ENCODE data around the gene CNTRL. TPM values are rescaled to one million over a fixed set of nuclear protein-coding genes. Genes with fewer than 3 reads are reported as not detected.

CNTRL gene
- total RNA-seq, 1 experiment from 2014 or later = 13.4 TPM

DNA sequence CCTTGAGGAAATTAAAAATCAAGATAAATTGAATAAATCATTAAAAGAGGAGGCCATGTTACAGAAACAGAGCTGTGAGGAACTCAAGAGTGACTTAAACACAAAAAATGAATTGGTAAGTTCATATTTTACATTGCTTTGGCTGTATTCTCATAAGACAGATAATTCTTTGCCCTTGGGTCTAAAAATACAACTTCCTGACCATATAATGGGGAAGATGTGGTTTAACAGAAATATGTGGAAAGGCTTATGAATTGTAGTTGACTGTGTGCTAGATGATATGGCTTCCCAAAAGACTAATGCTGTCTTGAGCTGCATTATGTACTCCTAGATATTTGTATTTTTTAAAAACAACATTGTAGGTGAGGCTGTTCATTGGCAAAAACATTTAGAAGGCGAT is 33.1 kb downstream of the CNTRL start (continued):
- TF ChIP-seq REST (IDR thresholded peaks at IDR 0.05; ENCODE audit: low read depth) = no peak

GRCh38 chr9:121115466-121115865 is 40.7 kb downstream of the CNTRL start:
- Histone ChIP-seq H3K9me3 (ENCODE audit: control insufficient read depth in 1 of 2, insufficient read depth in 1 of 2, low read depth in 1 of 2, low read length in 2 of 2) (no peaks in the 10 kb centered on the region), H3K36me3 (ENCODE audit: control insufficient read depth in 1 of 2, insufficient read depth in 2 of 2, low read length in 2 of 2) (no peaks in the 10 kb centered on the region), H3K9ac (ENCODE audit: low read length) (no peak overlapping the region), H3K27me3 (ENCODE audit: insufficient read depth, low read length) (no peaks in the 10 kb centered on the region), H3K9me2 (ENCODE audit: insufficient read depth) (no peaks in the 10 kb centered on the region), H2AFZ (ENCODE audit: low read depth, low read length, poor library complexity, severe bottlenecking) (no peak overlapping the region), H3K4me1 (ENCODE audit: control insufficient read depth in 1 of 2, insufficient read depth in 2 of 2, low read length in 2 of 2) (no peaks in the 10 kb centered on the region), H3K4me3 (replicated peaks in 1 of 2; ENCODE audit: low read depth in 1 of 2, low read length in 2 of 2) (no peak overlapping the region), H3K27ac (ENCODE audit: low read depth, low read length) (no peak overlapping the region), H4K20me1 (ENCODE audit: insufficient read depth) (no peaks in the 10 kb centered on the region), H3K4me2 (ENCODE audit: low read length) (no peak overlapping the region), H3K79me2 (ENCODE audit: insufficient read depth, low read length) (no peaks in the 10 kb centered on the region)
- no peak for ATAC-seq
- intact Hi-C loops (cut with micrococcal nuclease) = no loop called here
- no TSS peak for BruUV-seq (replicated peaks)
- ChIA-PET POLR2A (no interaction called here), RAD21 (ENCODE audit: low non-redundant PET in 1 of 2, low total read pairs in 2 of 2, uncharacterized antibody in 2 of 2, unreplicated experiment in 2 of 2) (no interaction called here), CTCF (no interaction called here)
- no peak for DNase-seq (ENCODE audit: low read depth, low spot score)
- TF ChIP-seq TCF7L2 (IDR thresholded peaks at IDR 0.05; ENCODE audit: borderline replicate concordance, extremely low read depth, insufficient read depth, insufficient read length) (no peak), YY1 (IDR thresholded peaks at IDR 0.05; ENCODE audit: extremely low read depth, insufficient replicate concordance, low read depth, low read length) (no peak), JUND (IDR thresholded peaks at IDR 0.05) (no peak), CEBPB (IDR thresholded peaks at IDR 0.05; ENCODE audit: low read depth) (no peak), EZH2 (IDR thresholded peaks at IDR 0.05) (no peak), SRF (IDR thresholded peaks at IDR 0.05; ENCODE audit: low read depth) (no peak), ZFX (IDR thresholded peaks at IDR 0.05) (no peak)
